Right lobe of liver (tissue), 6 donors: ENCODE measurements around the gene SYNE2. TPM values are rescaled to one million over a fixed set of nuclear protein-coding genes. Genes with fewer than 3 reads are reported as not detected.

Experiments used
- ATAC-seq, 4 donors: fragments of 200-7000 bp; cut with Tn5 transposase; one replicate each; pipeline ENCODE4 v1.9.1; 2020; ENCODE audit warnings: mild to moderate bottlenecking in 4 of 4, moderate library complexity in 4 of 4
- DNase-seq, 3 donors: peaks; one replicate each; pipeline ENCODE4 v3.0.0-alpha.2; 2020
- H3K27ac ChIP-seq, 3 donors: fragments of 200-600 bp; one replicate each; pipeline ENCODE4 v1.8.0; 2022
- H3K27me3 ChIP-seq, 2 donors: fragments of 200-600 bp; one replicate each; pipeline ENCODE4 v1.8.0; 2022
- H3K36me3 ChIP-seq, 4 donors: fragments of 200-600 bp; sonication (generic) in 1 of 4; one replicate each; pipeline versions ENCODE4 v1.5.1 to v1.8.0; 2017 to 2022; ENCODE audit warnings: control low read depth in 1 of 4
- H3K4me1 ChIP-seq, 4 donors: fragments of 200-600 bp; sonication (generic) in 1 of 4; one replicate each; pipeline versions ENCODE4 v1.5.1 to v1.8.0; 2017 to 2022; ENCODE audit warnings: control low read depth in 1 of 4
- H3K4me3 ChIP-seq, 3 donors: fragments of 200-600 bp; one replicate each; pipeline ENCODE4 v1.8.0; 2022
- H3K9me3 ChIP-seq, 4 donors: fragments of 200-600 bp; sonication (generic) in 1 of 4; one replicate each; pipeline versions ENCODE4 v1.5.1 to v1.8.0; 2017 to 2022; ENCODE audit warnings: control low read depth in 1 of 4
- CTCF ChIP-seq, 4 donors: fragments of 200-600 bp in 3 of 4; fragments of 450-650 bp in 1 of 4; IDR thresholded peaks; one replicate each; pipeline versions ENCODE4 v1.5.1 to v1.8.0; 2016 to 2022; ENCODE audit warnings: antibody characterized with exemption in 4 of 4, mild to moderate bottlenecking in 2 of 4
- POLR2A ChIP-seq: fragments of 450-650 bp; IDR thresholded peaks from one replicate; pipeline ENCODE4 v1.6.1; 2017; ENCODE audit warnings: antibody characterized with exemption, mild to moderate bottlenecking
- WGBS: methylation state at CpG from one replicate; pipeline ENCODE4 v1.1.6; 2018; ENCODE audit warnings: low coverage, low lambda C conversion rate; ENCODE audit not compliant: insufficient coverage; ENCODE audit errors: missing lambda C conversion rate; 5-methylcytosine and 5-hydroxymethylcytosine counted together
- intact Hi-C, 2 donors: fragments of 100-400 bp; cut with DNase I; formaldehyde crosslinking; loops; one replicate each; pipeline versions ENCODE4 v1.11.2 to v1.14.1; 2022
- total RNA-seq, 6 experiments: library from RNA; depleted of rRNA in 2 of 6; stranded (reverse); fragments of >200 nt in 2 of 6; fragmentation: NEBNext Ultra II Directional in 3 of 6; extraction: Animal tissue kit (Norgen Biotek cat#: 25700) in 3 of 6; gene quantifications; one replicate each; pipeline versions ENCODE4 v1.1.0 to v1.2.4, GENCODE V29; 2016 to 2023
- donor health status: DM: no; HTN: yes; CAD: no.
- donor health status: DM: no; HTN: no; CAD: no.
- donor health status: DM: no; HTN: no; CAD: no.
- donor health status: DM: no; HTN: yes; CAD: no.
- donor health status: DM: no; HTN: yes; CAD: no.

SYNE2 gene
- total RNA-seq, 6 experiments from 2014 or later, result 34.6 to 118 (median 47.8) TPM

GRCh38 chr14:63840981-63841380, 11.8 kb upstream of the SYNE2 start:
- H3K27ac ChIP-seq, result no peak overlapping the region
- no peak for ATAC-seq
- intact Hi-C loops, result no loop called here

GRCh38 chr14:63843796-63844195, 9.0 kb upstream of the SYNE2 start:
- WGBS, result 87% methylated on average over 3 of the region's 3 CpGs
- no peaks in the 10 kb centered on the region for H3K9me3 ChIP-seq
- H3K4me3 ChIP-seq, result no peak overlapping the region
- H3K4me1 ChIP-seq, result no peaks in the 10 kb centered on the region
- ATAC-seq (no peak), DNase-seq (no peak)
- H3K27ac ChIP-seq, result no peak overlapping the region
- no peaks in the 10 kb centered on the region for H3K27me3 ChIP-seq
- no peak for TF ChIP-seq POLR2A
- TF ChIP-seq CTCF (IDR thresholded peaks at IDR 0.05), result no peak
- H3K36me3 ChIP-seq, result no peaks in the 10 kb centered on the region
- intact Hi-C loops, result no loop called here

More at GRCh38 chr14:63840981-63841380, 11.8 kb upstream of the SYNE2 start:
- peak in 2 of 4 donors; percentile 4 to 20 for TF ChIP-seq CTCF (IDR thresholded peaks at IDR 0.05)
- no peak for TF ChIP-seq POLR2A
- H3K36me3 ChIP-seq, result no peaks in the 10 kb centered on the region
- no peaks in the 10 kb centered on the region for H3K27me3 ChIP-seq
- H3K4me3 ChIP-seq, result no peak overlapping the region
- DNase-seq, result peak in 1 of 3 donors; percentile 21
- 14% methylated on average over 1 of the region's 1 CpG for WGBS
- H3K4me1 ChIP-seq, result no peaks in the 10 kb centered on the region
- H3K9me3 ChIP-seq, result no peaks in the 10 kb centered on the region

- no peaks in the 10 kb centered on the region for H3K9me3 ChIP-seq
- intact Hi-C loops, result no loop called here
- H3K4me1 ChIP-seq, result no peaks in the 10 kb centered on the region
- H3K27ac ChIP-seq, result no peak overlapping the region
- no peaks in the 10 kb centered on the region for H3K27me3 ChIP-seq
- ATAC-seq (no peak), DNase-seq (no peak)
- TF ChIP-seq POLR2A (no peak), CTCF (IDR thresholded peaks at IDR 0.05) (no peak)
- no peak overlapping the region for H3K4me3 ChIP-seq
- H3K36me3 ChIP-seq, result no peaks in the 10 kb centered on the region
These were observed 3.9 kb upstream of the SYNE2 start for GRCh38 chr14:63848890-63849289.

GRCh38 chr14:63852271-63852816, 460 bp upstream of the SYNE2 start:
- intact Hi-C loops, result no loop called here
- H3K4me3 ChIP-seq, result peak overlapping the region; percentile 77 to 79 (median 79)
- H3K36me3 ChIP-seq, result no peaks in the 10 kb centered on the region
- peaks cover 0 to 6% (median 3%) of the 10 kb centered on the region in 4 donors for H3K4me1 ChIP-seq
- no peaks in the 10 kb centered on the region for H3K9me3 ChIP-seq
- ATAC-seq (peak in 2 of 4 donors; percentile 2 to 7), DNase-seq (no peak)
- WGBS, result 10% methylated on average over 15 of the region's 18 CpGs
- TF ChIP-seq POLR2A, result no peak
- no peak for TF ChIP-seq CTCF (IDR thresholded peaks at IDR 0.05)
- no peaks in the 10 kb centered on the region for H3K27me3 ChIP-seq
- H3K27ac ChIP-seq, result peak overlapping the region; percentile 64 to 91 (median 75)
